NT2/D1 (cell line): ENCODE results near the gene STXBP2.

Source experiments
- SUZ12 ChIP-seq: IDR thresholded peaks from 2 replicates; pipeline ENCODE4 v1.6.1; 2011; ENCODE audit not compliant: insufficient read length, insufficient read depth; ENCODE audit errors: extremely low read depth
- YY1 ChIP-seq: IDR thresholded peaks from 2 replicates; pipeline ENCODE4 v1.6.1; 2011; ENCODE audit not compliant: insufficient read length, insufficient read depth
- ZNF274 ChIP-seq: IDR thresholded peaks from 2 replicates; pipeline ENCODE4 v1.6.1; 2011; ENCODE audit warnings: mild to moderate bottlenecking, low read depth, low read length

DNA sequence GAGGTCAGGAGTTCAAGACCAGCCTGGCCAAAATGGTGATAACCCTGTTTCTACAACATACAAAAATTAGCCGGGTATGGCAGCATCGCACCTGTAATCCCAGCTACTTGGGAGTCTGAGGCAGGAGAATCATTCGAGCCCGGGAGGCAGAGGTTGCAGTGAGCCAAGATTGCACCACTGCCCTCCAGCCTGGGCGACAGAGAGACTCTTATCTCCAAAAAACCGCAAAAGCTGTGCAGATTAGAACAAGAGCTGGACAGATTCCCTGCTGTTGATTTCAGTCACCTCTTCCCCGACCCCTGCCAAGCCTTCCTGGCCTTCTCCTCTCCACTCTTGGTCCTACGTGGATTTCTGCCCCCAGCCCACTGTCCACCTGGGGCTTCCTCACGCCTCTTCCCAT, 33.0 kb upstream of the STXBP2 start:
- TF ChIP-seq YY1 (no peak), ZNF274 (no peak), SUZ12 (no peak)
